IgD-negative memory B cell (primary cell): ENCODE measurements around the gene CIAO3. TPM values are rescaled to one million over a fixed set of nuclear protein-coding genes. Genes with fewer than 3 reads are reported as not detected.
"Not testable (repeated sequence)": the region's sequence is repeated elsewhere in the genome, so short reads cannot be mapped to it uniquely, and the experiment has no call there.

ENCODE experiments used
- H3K27ac Mint-ChIP-seq, 3 donors: one replicate each; pipeline ENCODE4 v1.8.0; 2020 to 2022; ENCODE audit warnings: mild to moderate bottlenecking in 3 of 3, mixed read lengths in 3 of 3, moderate library complexity in 1 of 3
- H3K27me3 Mint-ChIP-seq: one replicate; pipeline ENCODE4 v1.8.0; 2021; ENCODE audit warnings: mixed read lengths
- H3K36me3 Mint-ChIP-seq: one replicate; pipeline ENCODE4 v1.8.0; 2020; ENCODE audit warnings: mild to moderate bottlenecking, mixed read lengths
- H3K4me1 Mint-ChIP-seq, 3 donors: one replicate each; pipeline ENCODE4 v1.8.0; 2020 to 2022; ENCODE audit warnings: mixed read lengths in 3 of 3, mild to moderate bottlenecking in 1 of 3
- H3K4me3 Mint-ChIP-seq, 4 donors: one replicate each; pipeline ENCODE4 v1.8.0; 2020 to 2022; ENCODE audit warnings: mild to moderate bottlenecking in 4 of 4, mixed read lengths in 4 of 4, moderate library complexity in 3 of 4
- H3K9me3 Mint-ChIP-seq, 3 donors: one replicate each; pipeline ENCODE4 v1.8.0; 2020 to 2021; ENCODE audit warnings: mixed read lengths in 3 of 3, mild to moderate bottlenecking in 1 of 3
- polyA plus RNA-seq: library from polyadenylated mRNA; unstranded; fragments of 300-500 nt; fragmentation: Illumina TruSeq; gene quantifications from one replicate; pipeline ENCODE4 v1.2.3, GENCODE V29; 2021

Gene CIAO3
- polyA plus RNA-seq, 1 donor from 2014 or later, result 29.4 TPM

- peaks cover 0 to 7% (median 4%) of the 10 kb centered on the region in 3 donors for H3K4me1 Mint-ChIP-seq
- peaks cover 22% of the 10 kb centered on the region for H3K27me3 Mint-ChIP-seq
- peaks cover 2% of the 10 kb centered on the region for H3K36me3 Mint-ChIP-seq
- peak overlapping the region in 1 of 4 donors; percentile 65 for H3K4me3 Mint-ChIP-seq
- H3K9me3 Mint-ChIP-seq, result no peaks in the 10 kb centered on the region
- H3K27ac Mint-ChIP-seq, result no peak overlapping the region
These were observed 41.7 kb downstream of the CIAO3 start for GRCh38 chr16:698911-699671.

- Mint-ChIP-seq H3K36me3 (no peaks in the 10 kb centered on the region), H3K4me1 (peaks cover 5 to 12% (median 6%) of the 10 kb centered on the region in 3 donors)
These were observed 45.3 kb downstream of the CIAO3 start for GRCh38 chr16:695355-696089.

DNA sequence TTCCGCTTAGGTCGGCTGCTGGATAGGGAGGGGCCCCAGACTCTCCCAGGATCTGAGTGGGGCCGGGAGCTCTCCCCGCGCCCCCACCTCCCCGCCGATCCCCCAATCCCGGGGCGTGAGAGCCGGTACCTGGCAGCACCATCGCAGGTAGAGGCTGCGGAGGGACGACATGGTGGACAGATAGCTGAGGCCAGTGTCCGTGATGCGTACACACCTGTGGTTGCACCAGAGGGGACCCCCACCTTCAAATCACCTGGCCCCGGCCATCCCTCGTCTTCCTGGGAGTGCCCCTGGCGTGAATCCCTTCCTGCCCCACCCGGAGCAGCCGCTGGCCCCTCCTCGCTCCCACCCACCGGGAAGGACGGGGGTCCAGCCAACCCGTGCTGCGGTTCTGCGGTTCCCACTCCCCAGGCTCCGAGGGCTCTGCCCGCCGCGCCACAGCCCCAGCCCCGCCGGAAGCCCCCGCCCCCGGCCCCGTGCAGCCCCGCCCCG is 45.9 kb downstream of the CIAO3 start:
- H3K4me3 Mint-ChIP-seq, result peak overlapping the region in 2 of 4 donors; percentile 17 to 76
- H3K4me1 Mint-ChIP-seq, result peaks cover 8 to 12% (median 10%) of the 10 kb centered on the region in 3 donors
- no peaks in the 10 kb centered on the region for H3K36me3 Mint-ChIP-seq
- no peaks in the 10 kb centered on the region for H3K9me3 Mint-ChIP-seq
- peak overlapping the region in 1 of 3 donors; percentile 71 for H3K27ac Mint-ChIP-seq
- peaks cover 9% of the 10 kb centered on the region for H3K27me3 Mint-ChIP-seq

More at GRCh38 chr16:695355-696089, 45.3 kb downstream of the CIAO3 start:
- Mint-ChIP-seq H3K4me3 (peak overlapping the region; percentile 76 to 80 (median 78)), H3K9me3 (no peaks in the 10 kb centered on the region), H3K27ac (peak overlapping the region in 2 of 3 donors; percentile 72 to 76), H3K27me3 (peaks cover 9% of the 10 kb centered on the region)

DNA sequence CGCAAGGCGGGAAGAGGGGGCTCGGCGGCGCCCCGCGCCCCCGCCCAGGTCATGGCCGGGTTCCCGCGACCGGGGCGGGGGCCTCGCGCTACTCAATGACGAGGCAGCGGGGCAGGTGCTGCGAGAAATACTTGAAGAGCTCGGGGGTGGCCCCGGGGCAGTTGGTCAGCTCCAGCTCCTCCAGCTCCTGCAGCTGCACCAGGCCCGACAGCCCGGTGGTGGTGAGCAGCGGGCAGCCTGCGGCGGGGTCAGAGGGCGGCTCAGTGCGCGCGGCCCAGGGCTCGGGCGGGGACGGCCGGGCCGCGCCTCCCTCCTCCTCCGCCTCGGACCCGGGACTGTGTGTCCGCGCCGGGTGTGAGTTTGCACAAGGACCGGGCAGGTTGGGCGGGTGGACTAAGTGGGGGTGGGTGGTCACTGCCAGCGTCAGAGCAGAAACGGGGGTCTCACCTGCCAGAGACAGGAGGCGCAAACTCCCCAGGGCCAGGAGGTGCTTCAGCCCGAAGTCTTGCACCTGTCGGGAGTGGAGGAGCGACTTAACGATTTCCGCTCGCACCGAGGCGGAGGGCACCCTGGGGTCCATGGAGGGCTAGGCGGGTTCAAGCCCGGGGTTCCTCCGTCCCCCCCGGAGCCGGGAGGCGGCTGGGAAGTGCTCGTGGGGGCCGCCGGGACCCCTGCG is 46.5 kb downstream of the CIAO3 start:
- peak overlapping the region in 1 of 3 donors; percentile 71 for H3K27ac Mint-ChIP-seq
- peak overlapping the region; percentile 50 to 89 (median 76) for H3K4me3 Mint-ChIP-seq
- H3K36me3 Mint-ChIP-seq, result no peaks in the 10 kb centered on the region
- H3K27me3 Mint-ChIP-seq, result peaks cover 9% of the 10 kb centered on the region
- H3K4me1 Mint-ChIP-seq, result peaks cover 8 to 13% (median 10%) of the 10 kb centered on the region in 3 donors
- no peaks in the 10 kb centered on the region for H3K9me3 Mint-ChIP-seq

DNA sequence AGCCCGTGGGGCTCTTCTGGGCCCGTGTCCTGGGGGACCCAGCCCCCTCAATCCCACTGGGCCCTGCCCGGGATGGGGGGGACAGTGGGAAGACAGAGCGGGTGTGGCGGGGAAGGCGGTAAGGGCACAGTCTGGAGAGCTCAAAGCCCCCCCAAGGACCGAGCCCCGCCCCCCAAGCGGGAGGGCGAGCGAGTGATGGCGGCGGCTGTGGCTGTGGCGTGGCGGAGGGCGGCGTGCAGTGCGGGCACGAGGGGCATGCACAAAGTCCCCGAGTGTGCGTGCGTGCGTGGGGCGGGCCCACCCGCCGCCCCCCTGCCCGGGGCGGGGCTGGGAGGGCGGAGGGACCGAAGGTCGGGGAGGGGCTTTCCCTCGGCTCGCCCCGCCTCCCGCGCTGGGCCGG is 47.0 kb downstream of the CIAO3 start:
- H3K9me3 Mint-ChIP-seq, result no peaks in the 10 kb centered on the region
- no peak overlapping the region for H3K27ac Mint-ChIP-seq
- H3K4me1 Mint-ChIP-seq, result peaks cover 8 to 16% (median 10%) of the 10 kb centered on the region in 3 donors
- no peaks in the 10 kb centered on the region for H3K36me3 Mint-ChIP-seq
- H3K27me3 Mint-ChIP-seq, result peaks cover 6% of the 10 kb centered on the region
- H3K4me3 Mint-ChIP-seq, result peak overlapping the region in 2 of 4 donors; percentile 25 to 65

- H3K27ac Mint-ChIP-seq, result no peak overlapping the region
- peaks cover 6% of the 10 kb centered on the region for H3K27me3 Mint-ChIP-seq
- peak overlapping the region in 2 of 4 donors; percentile 65 to 92 for H3K4me3 Mint-ChIP-seq
- H3K36me3 Mint-ChIP-seq, result no peaks in the 10 kb centered on the region
- peaks cover 8 to 16% (median 10%) of the 10 kb centered on the region in 3 donors for H3K4me1 Mint-ChIP-seq
- H3K9me3 Mint-ChIP-seq, result no peaks in the 10 kb centered on the region
These were observed 47.4 kb downstream of the CIAO3 start for GRCh38 chr16:693364-693763.

GRCh38 chr16:692356-693108 is 48.3 kb downstream of the CIAO3 start:
- Mint-ChIP-seq H3K4me1 (peaks cover 8 to 16% (median 10%) of the 10 kb centered on the region in 3 donors), H3K27ac (peak overlapping the region in 1 of 3 donors; percentile 51), H3K36me3 (no peaks in the 10 kb centered on the region), H3K9me3 (no peaks in the 10 kb centered on the region), H3K27me3 (peaks cover 6% of the 10 kb centered on the region), H3K4me3 (peak overlapping the region; percentile 30 to 92 (median 76))

DNA sequence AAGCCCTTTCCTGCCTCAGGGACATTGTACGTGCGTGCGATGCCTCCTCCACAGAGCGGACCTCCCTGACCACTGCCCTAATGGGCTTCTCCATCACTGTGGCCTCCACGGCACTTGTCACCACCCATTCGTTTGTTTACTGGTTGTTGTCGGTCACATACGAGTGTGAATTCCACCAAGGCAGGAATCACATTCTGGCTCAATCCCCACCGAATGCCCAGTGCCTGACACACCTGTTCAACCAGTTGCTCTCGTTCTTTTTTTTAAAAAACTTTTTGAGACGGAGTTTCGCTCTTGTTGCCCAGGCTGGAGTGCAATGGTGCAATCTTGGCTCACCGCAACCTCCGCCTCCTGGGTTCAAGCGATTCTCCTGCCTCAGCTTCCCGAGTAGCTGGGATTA is 49.6 kb downstream of the CIAO3 start:
- H3K4me3 Mint-ChIP-seq, result peak overlapping the region in 3 of 4 donors; percentile 89 to 96 (median 92)
- H3K9me3 Mint-ChIP-seq, H3K27me3 Mint-ChIP-seq, H3K36me3 Mint-ChIP-seq: not testable (repeated sequence)
- H3K4me1 Mint-ChIP-seq, result peaks cover 6 to 16% (median 10%) of the 10 kb centered on the region in 3 donors
- peak overlapping the region in 2 of 3 donors; percentile 92 to 94 for H3K27ac Mint-ChIP-seq

GRCh38 chr16:689175-689897 is 51.5 kb downstream of the CIAO3 start:
- no peaks in the 10 kb centered on the region for H3K9me3 Mint-ChIP-seq
- H3K27me3 Mint-ChIP-seq, result no peaks in the 10 kb centered on the region
- H3K27ac Mint-ChIP-seq, result peak overlapping the region in 1 of 3 donors; percentile 92
- H3K36me3 Mint-ChIP-seq, result no peaks in the 10 kb centered on the region
- H3K4me1 Mint-ChIP-seq, result peaks cover 4 to 12% (median 10%) of the 10 kb centered on the region in 3 donors
- peak overlapping the region; percentile 88 to 98 (median 94) for H3K4me3 Mint-ChIP-seq

GRCh38 chr16:687499-687898 is 53.3 kb downstream of the CIAO3 start:
- H3K27me3 Mint-ChIP-seq, result no peaks in the 10 kb centered on the region
- H3K9me3 Mint-ChIP-seq, result no peaks in the 10 kb centered on the region
- H3K36me3 Mint-ChIP-seq, result no peaks in the 10 kb centered on the region
- H3K4me1 Mint-ChIP-seq, result peaks cover 2 to 13% (median 10%) of the 10 kb centered on the region in 3 donors
- H3K4me3 Mint-ChIP-seq, result peak overlapping the region in 2 of 4 donors; percentile 17 to 69
- H3K27ac Mint-ChIP-seq, result peak overlapping the region in 1 of 3 donors; percentile 76

DNA sequence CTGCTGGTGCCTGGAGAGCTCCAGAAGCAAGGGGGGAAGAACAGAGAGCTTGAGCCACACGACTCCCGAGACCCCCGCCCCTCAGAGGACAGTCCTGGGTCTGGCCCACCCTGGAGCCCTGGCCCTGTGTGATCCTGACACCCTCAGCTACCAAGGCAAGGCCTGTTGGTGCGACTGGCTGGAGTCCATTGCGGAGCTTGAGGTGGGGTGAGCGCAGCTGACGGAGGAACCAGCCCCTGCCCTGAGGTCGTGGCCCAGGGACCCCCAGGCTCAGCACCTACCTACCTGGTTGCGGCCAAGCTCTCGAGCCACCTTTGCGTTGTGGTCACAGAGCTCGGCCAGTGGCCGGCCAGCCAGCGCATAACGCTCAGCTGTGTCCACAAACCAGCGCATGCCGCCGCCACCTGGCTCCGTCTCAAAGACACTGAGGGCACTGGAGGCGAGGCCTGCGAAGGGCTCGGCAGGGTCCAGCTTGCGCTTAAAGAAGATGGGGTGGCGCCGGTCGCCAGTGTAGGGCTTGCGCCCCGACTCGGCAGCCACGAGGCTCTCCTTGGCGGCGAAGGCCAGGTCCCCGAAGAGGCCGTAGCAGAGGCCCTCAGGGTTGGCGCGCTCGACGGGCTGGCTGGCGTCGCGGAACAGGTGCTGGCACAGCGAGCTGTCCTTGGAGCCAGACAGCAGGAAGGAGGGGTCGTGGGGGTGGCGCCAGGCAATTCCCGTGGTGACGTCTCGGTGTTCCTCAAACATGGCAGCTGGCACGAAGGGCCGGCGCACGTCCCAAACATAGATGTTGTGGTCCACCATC is 54.1 kb downstream of the CIAO3 start:
- H3K4me3 Mint-ChIP-seq, result no peak overlapping the region
- peaks cover 2 to 18% (median 5%) of the 10 kb centered on the region in 3 donors for H3K4me1 Mint-ChIP-seq
- H3K36me3 Mint-ChIP-seq, result no peaks in the 10 kb centered on the region
- peak overlapping the region in 1 of 3 donors; percentile 76 for H3K27ac Mint-ChIP-seq
- H3K27me3 Mint-ChIP-seq, result no peaks in the 10 kb centered on the region
- no peaks in the 10 kb centered on the region for H3K9me3 Mint-ChIP-seq

DNA sequence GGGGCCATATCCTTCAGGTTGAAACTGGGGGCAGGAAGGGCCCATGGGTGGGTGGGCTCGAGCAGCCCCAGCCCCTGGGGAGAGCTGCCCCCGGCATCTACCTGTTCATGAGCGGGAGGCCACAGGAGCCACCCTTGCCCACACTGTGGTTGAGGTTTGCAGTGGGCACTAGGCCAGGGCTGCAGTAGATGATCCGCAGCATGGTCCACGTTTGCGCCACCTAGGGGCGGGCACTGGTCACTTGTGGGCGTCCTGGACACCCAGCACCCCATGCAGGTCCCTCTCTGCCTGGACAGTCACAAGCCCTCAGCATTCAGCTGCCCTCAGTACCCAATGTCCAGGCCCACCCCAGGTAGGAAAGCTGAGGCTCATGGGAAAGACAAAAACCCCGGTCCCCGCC is 54.8 kb downstream of the CIAO3 start:
- Mint-ChIP-seq H3K27me3 (no peaks in the 10 kb centered on the region), H3K27ac (peak overlapping the region in 1 of 3 donors; percentile 39), H3K4me3 (peak overlapping the region in 2 of 4 donors; percentile 45 to 76), H3K4me1 (peaks cover 3 to 18% (median 7%) of the 10 kb centered on the region in 3 donors), H3K9me3 (no peaks in the 10 kb centered on the region), H3K36me3 (no peaks in the 10 kb centered on the region)
